CD4-positive, alpha-beta T cell treated with Interleukin-17A for 4 hours (primary cell): ENCODE data around the gene IL5RA.

Experiments
- DNase-seq: peaks from one replicate; pipeline ENCODE4 v3.0.0-alpha.2; 2020; ENCODE audit warnings: mixed read lengths

The IL5RA gene

GRCh38 chr3:3105815-3106214, 4.4 kb downstream of the IL5RA start:
- DNase-seq: no peak

- DNase-seq: no peak
These were observed 4.9 kb downstream of the IL5RA start for GRCh38 chr3:3105246-3105645.

GRCh38 chr3:3102751-3103150, 7.4 kb downstream of the IL5RA start:
- no peak for DNase-seq

DNA sequence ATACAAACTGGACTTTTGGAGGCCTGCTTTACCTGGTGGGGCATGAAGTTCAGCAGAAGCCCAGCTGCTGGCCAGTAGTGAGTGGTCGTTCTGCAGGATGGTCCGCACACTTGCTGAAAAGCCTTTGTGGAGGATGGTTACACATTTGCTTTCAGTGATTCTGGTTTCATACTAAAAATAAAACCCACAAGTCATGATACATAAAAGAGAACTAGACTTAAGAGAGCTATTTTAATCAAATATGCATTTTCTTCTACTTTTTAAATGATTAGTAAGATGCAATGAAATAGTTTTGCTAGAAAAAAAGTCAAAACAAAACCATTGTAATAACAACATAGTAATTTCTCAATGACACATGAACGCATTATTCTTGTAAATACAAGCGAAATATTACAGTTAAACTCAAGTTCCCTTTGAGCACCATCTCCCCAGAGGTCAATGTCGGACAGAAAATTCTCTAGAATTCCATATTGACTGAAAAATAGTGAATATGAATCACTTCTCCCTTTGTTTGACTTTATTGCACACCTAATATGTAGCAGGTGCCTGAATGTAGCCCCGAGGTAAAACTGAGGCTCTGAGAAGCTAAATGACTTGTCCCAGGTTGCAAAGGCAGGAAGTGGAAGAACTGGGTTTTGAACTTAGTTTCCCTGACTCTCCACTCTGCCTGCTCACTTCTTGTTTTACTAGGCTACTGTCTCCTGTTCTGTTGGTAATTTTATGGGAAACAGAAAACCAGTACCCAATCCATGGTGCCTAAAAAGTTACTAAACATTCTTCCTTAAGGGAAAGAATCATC, 8.3 kb downstream of the IL5RA start:
- DNase-seq: no peak

DNA sequence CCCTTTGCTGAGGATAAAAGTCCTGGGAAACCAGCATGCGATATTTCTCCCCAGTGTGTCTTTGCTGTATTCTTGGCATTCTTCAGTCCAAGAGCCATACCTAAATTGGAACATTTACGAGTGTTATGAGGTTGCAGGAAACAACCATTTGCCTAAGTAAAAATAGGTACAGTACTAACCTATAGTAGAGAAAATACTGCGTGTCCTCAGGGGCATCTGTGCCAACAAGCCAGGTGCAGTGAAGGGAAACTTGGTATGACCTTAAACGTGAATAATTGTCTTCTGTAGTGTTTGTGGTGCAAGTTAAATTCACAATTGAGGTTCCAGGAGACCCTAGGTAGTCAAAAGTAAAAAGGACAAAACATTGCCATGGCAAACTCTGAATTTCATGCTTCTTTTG, 12.2 kb downstream of the IL5RA start:
- no peak for DNase-seq

DNA sequence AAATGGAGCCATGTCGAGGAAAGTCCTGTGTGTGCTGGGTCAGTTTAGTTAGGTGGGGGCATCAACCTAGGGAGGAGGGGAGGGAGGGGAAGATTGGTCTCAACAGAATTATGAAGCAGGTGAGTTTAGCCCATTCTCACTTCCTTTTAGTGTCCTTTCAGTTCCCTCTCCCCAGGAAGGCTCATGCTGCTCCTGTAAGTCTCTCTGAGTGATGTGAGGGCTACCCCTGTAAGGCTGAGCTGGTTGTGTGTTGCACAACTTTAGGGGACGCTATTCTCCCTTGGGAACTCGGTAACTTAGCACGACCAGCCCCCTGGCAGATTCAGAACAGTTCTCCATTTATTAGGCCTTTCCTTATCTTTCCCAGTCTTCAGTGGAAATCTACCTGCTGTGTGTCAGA, 21.2 kb downstream of the IL5RA start:
- no peak for DNase-seq

GRCh38 chr3:3087716-3088465, 22.3 kb downstream of the IL5RA start:
- DNase-seq: no peak

GRCh38 chr3:3087279-3087678, 22.9 kb downstream of the IL5RA start:
- DNase-seq: no peak

DNA sequence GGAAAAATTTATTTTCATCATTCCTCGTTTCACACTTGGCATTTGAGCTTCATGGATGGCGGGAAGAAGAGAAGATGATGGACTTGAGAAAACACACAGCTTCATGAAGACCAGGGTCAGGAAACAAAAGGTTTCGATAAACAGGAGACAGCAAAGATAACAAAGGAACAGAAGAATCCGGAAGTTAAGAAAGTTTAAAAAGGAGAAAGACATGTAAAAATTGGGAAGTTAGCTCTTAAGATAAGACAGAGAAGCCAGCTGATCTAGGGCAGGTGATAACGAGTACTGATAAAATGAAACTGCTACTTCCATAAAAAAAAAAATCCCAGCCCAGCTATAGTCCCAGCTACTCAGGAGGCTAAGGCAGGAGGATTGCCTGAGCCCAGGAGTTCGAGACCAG, 23.9 kb downstream of the IL5RA start:
- DNase-seq: no peak

DNA sequence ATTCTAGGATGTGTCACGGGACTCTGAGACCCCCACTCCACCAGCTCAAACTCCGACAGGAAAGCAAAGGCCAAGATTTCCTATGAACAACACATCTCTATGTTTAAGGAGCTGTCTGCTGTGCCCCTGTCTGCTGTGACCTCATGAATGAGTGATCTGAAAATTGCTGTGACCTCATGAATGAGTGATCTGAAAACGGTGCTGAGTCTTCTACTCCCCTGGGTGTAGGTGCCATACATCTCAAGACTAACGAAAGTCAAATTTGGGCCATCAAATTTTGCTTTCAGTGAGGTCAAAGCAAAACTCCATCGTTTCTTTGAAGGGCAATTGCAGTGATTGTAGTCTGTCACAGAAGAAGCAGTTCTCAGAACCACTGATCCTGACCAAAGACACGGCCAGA, 24.4 kb downstream of the IL5RA start:
- no peak for DNase-seq

DNA sequence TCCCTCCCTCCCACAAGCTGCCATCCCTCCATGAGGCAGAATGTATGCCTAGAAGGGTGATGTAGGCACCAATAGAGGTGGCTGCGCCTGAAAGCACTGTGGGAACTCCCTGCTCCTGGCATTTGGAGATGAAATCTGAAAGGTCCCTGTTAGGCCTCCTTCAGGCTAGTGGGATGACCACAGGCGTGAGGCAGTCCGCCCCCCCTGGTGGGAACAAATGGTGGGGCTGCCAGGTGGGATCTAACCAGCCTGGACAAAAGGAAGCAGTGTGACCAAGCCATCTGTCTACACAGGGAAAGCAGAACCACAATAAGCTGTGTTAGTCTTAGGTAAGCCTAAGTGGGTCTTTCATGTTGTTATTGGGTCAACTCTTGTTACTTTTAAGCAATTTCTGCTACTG, 25.3 kb downstream of the IL5RA start:
- DNase-seq: no peak

DNA sequence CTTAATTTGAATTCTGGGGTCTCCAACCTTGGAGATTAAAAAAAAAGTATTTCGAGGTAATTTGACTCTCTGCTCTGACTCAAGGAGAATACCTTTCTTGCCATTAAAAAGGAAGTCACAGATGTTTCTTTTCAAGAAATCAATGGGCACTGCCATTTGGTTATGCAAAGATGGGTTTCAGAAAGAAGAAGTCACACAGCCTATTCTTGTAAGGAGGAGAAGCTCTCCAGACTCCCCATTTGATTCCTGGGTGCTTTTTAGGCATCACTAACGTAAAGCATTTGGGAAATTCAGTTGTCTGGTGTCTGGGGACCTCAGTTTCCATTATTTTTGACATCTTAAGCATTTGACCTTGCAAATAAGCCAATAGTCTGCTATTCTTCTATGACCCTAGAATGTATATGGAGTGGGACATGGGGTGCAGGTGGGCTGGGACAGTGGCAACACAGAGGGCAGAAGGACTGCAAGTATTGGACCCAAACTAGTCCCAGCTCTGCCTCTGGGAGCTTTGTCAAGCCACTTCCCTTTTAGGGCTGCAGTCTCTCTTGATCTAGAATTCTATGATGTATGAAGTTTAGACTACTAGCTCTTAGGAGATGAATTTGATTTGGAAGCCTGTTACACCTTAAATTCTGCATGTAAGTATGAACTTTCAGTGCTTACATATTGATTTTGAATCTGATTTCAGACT, 27.8 kb downstream of the IL5RA start:
- DNase-seq: no peak

DNA sequence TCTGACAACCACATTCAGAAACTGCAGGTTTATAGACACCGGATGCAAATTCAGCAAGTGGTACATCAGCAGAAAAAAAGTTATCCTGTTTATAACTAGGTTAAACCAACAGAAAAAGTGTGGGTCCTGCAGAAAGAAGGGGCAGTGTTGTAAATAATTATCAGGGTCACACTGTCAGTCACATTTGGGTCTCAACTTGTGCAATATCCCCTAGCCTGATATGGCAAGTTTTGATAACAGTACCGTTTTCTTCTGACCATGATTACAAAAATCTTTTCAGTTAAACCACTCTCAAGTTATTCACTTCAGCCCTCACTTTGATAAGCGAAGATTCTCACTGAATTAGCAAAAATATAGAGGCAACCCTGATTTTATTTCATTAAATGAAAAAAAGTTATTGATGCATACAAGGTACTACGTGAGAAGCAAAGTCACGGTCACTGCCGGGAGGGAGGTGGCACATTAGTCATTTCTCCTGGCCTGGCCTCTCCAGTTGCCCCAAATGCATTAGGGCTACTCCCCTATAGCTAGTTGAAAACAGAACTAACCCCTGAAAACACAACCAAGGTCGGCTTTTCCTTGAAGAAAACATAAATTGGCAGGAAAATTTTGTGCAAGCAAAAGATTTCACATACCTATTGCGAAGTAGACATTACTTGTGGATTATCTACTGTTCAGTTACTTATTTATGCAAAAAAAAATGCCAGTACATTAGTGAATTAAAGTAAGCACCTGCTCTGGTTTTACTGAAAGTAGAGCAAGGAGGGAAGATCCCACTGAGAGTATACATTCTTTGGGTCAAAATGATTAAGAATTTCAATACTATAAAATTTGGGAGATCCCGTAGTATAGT, 28.6 kb downstream of the IL5RA start:
- DNase-seq: no peak

- DNase-seq: no peak
These were observed 29.9 kb downstream of the IL5RA start for GRCh38 chr3:3080309-3080708.

- DNase-seq: no peak
These were observed 35.5 kb downstream of the IL5RA start for GRCh38 chr3:3074551-3075257.

DNA sequence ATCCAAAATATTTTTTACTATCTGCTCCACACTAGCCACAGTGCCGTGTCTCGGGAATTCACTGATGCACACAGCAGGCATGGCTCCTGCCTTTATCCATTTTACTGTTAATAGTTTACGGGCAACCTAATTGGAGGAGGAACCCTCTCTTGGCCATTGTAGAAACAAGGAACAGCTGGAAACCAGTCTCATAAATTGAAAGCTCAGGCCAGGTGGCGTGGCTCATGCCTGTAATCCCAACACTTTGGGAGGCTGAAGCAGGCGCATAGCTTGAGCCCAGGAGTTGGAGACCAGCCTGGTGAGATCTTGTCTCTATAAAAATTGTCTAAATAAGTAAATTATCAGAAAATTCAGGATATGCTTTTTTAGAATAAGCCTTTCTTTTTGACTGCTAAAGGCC, 39.0 kb downstream of the IL5RA start:
- no peak for DNase-seq

DNA sequence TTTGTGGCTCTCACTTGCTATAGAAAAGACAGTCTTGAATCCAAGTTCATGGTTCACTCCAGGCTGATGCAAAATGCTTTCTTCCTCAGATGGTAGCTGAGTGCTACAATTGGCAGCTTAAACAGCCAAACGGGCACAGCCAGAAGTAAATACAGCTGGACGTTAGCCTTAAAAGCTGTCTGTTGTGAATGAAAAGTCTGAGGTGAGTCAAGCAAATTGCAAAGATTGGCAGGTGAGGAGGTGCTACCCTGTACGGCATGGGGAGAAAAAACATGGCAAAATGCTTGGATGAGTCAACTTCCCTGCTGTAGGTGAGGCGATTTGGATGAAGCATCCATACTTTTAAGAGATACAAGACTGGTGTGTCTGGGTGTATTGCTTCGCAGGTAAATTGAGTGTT, 40.5 kb downstream of the IL5RA start:
- no peak for DNase-seq

GRCh38 chr3:3068358-3068881, 41.8 kb downstream of the IL5RA start:
- no peak for DNase-seq

DNA sequence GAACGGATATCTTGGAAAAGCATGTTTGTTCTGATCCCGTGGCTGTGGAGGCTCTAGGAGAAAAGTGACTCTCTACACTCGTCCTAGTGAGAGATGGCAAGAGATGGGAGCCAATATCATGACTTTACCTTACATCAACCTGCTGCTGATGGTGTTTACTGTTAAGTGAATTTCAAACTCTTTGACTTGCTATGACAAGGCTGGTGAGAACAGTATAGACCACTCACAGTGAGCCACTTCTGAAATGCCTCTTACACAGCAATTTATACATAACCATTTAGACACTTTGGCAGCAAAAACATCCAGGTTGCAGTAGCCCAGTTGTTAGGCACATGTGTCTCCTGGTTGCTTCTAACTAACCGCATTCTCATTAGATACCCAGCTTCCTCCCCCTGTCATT, 43.3 kb downstream of the IL5RA start:
- no peak for DNase-seq

GRCh38 chr3:3066378-3066777, 43.8 kb downstream of the IL5RA start:
- no peak for DNase-seq

DNA sequence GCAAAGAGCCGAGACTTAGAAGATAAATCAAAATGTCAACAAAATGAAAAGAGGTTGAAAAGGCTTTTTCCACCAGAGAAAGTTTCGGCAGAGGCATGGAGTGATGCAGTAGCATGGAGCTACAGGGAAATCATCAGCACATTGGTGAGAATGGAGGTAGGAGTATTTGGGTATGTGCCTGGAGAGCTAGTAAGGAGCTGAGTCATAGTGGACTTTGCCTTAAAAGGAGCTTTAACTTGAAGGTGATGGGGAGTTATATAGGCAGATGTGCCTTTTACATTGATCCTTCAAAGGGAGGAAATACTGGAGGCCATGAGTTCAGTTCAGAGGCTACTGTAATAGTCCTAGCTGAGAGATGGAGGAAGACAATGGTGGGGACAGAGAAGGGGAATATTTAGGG, 44.3 kb downstream of the IL5RA start:
- DNase-seq: no peak

- DNase-seq: no peak
These were observed 45.9 kb downstream of the IL5RA start for GRCh38 chr3:3064297-3064696.
